Loucy (cell line): Measurements from ENCODE around the gene DPPA3.

ENCODE experiments used
- H2AFZ ChIP-seq: fragments of 200-600 bp; sonication (generic); 2 replicates; pipeline ENCODE4 v1.6.0; 2016; ENCODE audit warnings: antibody characterized with exemption, mild to moderate bottlenecking, low read length, moderate library complexity
- H3F3A ChIP-seq: fragments of 200-600 bp; 2 replicates; pipeline ENCODE4 v1.6.0; 2016; ENCODE audit warnings: antibody characterized with exemption, low read depth, mild to moderate bottlenecking
- H3K27me3 ChIP-seq: fragments of 200-600 bp; sonication (generic); 2 replicates; pipeline ENCODE4 v1.6.1; 2014; ENCODE audit warnings: low read length, mild to moderate bottlenecking; ENCODE audit not compliant: insufficient read depth, poor library complexity, severe bottlenecking
- H3K36me3 ChIP-seq: fragments of 200-600 bp; sonication (generic); 2 replicates; pipeline ENCODE4 v1.6.1; 2016; ENCODE audit warnings: low read length; ENCODE audit not compliant: insufficient read depth
- H3K4me1 ChIP-seq: fragments of 200-600 bp; sonication (generic); 2 replicates; pipeline ENCODE4 v1.5.1; 2014; ENCODE audit warnings: low read length, mild to moderate bottlenecking; ENCODE audit not compliant: insufficient read depth, poor library complexity, severe bottlenecking
- H3K4me2 ChIP-seq: fragments of 200-600 bp; sonication (generic); 2 replicates; pipeline ENCODE4 v1.6.0; 2014; ENCODE audit warnings: antibody characterized with exemption, low read length, low read depth, mild to moderate bottlenecking; ENCODE audit not compliant: poor library complexity, severe bottlenecking
- H3K4me3 ChIP-seq: fragments of 200-600 bp; sonication (generic); 2 replicates; pipeline ENCODE4 v1.5.1; 2014; ENCODE audit warnings: low read length, mild to moderate bottlenecking, mixed read lengths; ENCODE audit not compliant: poor library complexity, severe bottlenecking
- H3K79me2 ChIP-seq: fragments of 200-600 bp; sonication (generic); 2 replicates; pipeline ENCODE4 v1.6.1; 2014; ENCODE audit warnings: low read length; ENCODE audit not compliant: insufficient read depth
- H3K9ac ChIP-seq: fragments of 200-600 bp; sonication (generic); 2 replicates; pipeline ENCODE4 v1.6.0; 2014; ENCODE audit warnings: mild to moderate bottlenecking, low read depth, low read length, moderate library complexity; ENCODE audit not compliant: poor library complexity, severe bottlenecking
- H3K9me2 ChIP-seq: fragments of 200-600 bp; sonication (generic); replicated peaks from 2 replicates; pipeline ENCODE4 v1.6.1; 2016; ENCODE audit warnings: low read depth, low read length, mixed read lengths
- H3K9me3 ChIP-seq: fragments of 200-600 bp; sonication (generic); 2 replicates; pipeline ENCODE4 v1.6.1; 2014; ENCODE audit warnings: mild to moderate bottlenecking, antibody characterized with exemption, low read length, low read depth; ENCODE audit not compliant: insufficient read depth
- H4K20me1 ChIP-seq: fragments of 200-600 bp; sonication (generic); 2 replicates; pipeline ENCODE4 v1.6.0; 2014; ENCODE audit warnings: antibody characterized with exemption, low read length, mild to moderate bottlenecking; ENCODE audit not compliant: insufficient read depth, poor library complexity, severe bottlenecking
- EZH2phosphoT487 ChIP-seq: fragments of 200-600 bp; IDR thresholded peaks from 2 replicates; pipeline ENCODE4 v1.6.1; 2018; ENCODE audit warnings: antibody characterized with exemption, mild to moderate bottlenecking, moderate library complexity, borderline replicate concordance
- TF ChIP-seq, protein P1 (sequence below): fragments of 200-600 bp; sonication (generic); conservative IDR thresholded peaks from 2 replicates; pipeline ENCODE4 v1.5.1; 2014; ENCODE audit warnings: mild to moderate bottlenecking, antibody characterized with exemption, low read length

The DPPA3 gene

DNA sequence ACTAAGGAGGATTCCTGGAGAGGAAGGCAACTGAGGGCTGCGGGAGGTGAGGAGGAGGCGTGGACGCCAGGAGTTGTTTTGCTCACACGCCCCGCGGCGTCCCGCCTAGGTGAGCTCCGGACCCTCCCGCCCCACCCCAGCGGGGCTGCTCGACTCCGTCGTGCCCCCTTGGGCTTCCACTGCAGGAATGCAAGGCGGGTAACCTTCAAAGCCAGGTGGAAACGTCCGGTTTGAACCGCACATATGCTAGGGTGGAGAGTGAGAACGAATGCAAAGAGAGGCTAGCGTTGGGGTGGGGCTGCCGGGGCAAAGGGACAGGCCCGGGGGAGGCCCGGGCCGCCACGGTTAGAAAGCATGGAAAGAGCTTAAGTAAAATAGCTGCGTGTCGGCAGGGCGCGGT lies 5.4 kb upstream of the DPPA3 start:
- Histone ChIP-seq H4K20me1 (no peaks in the 10 kb centered on the region), H3K9me2 (no peaks in the 10 kb centered on the region), H3K27me3 (no peaks in the 10 kb centered on the region), H3K4me2 (no peak overlapping the region), H3K4me1 (no peaks in the 10 kb centered on the region), H3K9ac (no peak overlapping the region), H3K36me3 (no peaks in the 10 kb centered on the region), H3F3A (no peaks in the 10 kb centered on the region), H3K9me3 (no peaks in the 10 kb centered on the region), H3K4me3 (no peak overlapping the region), H3K79me2 (no peaks in the 10 kb centered on the region), H2AFZ (no peak overlapping the region)
- TF ChIP-seq EZH2phosphoT487 = no peak
- TF ChIP-seq, protein P1, sequence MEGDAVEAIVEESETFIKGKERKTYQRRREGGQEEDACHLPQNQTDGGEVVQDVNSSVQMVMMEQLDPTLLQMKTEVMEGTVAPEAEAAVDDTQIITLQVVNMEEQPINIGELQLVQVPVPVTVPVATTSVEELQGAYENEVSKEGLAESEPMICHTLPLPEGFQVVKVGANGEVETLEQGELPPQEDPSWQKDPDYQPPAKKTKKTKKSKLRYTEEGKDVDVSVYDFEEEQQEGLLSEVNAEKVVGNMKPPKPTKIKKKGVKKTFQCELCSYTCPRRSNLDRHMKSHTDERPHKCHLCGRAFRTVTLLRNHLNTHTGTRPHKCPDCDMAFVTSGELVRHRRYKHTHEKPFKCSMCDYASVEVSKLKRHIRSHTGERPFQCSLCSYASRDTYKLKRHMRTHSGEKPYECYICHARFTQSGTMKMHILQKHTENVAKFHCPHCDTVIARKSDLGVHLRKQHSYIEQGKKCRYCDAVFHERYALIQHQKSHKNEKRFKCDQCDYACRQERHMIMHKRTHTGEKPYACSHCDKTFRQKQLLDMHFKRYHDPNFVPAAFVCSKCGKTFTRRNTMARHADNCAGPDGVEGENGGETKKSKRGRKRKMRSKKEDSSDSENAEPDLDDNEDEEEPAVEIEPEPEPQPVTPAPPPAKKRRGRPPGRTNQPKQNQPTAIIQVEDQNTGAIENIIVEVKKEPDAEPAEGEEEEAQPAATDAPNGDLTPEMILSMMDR = no peak

DNA sequence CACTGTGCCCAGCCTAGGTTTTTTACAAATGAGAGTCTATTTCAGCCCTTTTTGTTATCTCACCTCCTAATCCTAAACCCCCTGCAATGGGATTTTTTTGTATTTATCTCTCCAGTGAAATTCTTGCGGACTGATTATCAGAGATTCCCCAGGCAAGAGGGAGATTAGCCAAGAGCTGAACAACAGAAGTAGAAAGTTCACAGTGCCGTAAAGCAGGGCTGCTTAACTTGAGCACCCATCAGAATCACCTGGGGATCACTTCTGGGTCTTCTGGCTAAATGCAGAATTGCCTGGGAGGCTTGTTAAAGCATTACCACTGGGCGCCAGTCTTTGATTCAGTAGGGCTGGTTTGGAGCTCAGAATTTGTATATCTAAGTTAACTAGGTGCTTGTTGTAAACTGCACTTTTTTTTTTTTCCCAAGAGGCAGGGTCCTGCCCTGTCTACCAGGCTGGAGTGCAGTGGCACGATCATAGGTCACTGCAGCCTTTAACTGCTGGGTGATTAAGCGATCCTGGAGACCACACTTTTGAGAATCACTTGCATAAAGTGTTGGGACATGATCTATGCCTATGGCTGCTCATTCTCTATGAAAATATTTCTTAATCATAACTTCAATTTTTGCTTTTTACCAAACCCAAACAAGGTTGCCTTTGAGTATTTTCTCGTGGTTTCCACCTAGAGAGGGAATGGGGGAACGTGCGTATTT lies 1.1 kb upstream of the DPPA3 start:
- Histone ChIP-seq H2AFZ (no peak overlapping the region), H3K4me1 (no peaks in the 10 kb centered on the region), H3K79me2 (no peaks in the 10 kb centered on the region), H3K4me2 (no peak overlapping the region), H3K9me3 (no peaks in the 10 kb centered on the region), H3K9ac (no peak overlapping the region), H3K36me3 (no peaks in the 10 kb centered on the region), H4K20me1 (no peaks in the 10 kb centered on the region), H3K27me3 (no peaks in the 10 kb centered on the region), H3K9me2 (no peaks in the 10 kb centered on the region), H3F3A (no peaks in the 10 kb centered on the region), H3K4me3 (no peak overlapping the region)
- no peak for TF ChIP-seq EZH2phosphoT487
- TF ChIP-seq, protein P1 = no peak

DNA sequence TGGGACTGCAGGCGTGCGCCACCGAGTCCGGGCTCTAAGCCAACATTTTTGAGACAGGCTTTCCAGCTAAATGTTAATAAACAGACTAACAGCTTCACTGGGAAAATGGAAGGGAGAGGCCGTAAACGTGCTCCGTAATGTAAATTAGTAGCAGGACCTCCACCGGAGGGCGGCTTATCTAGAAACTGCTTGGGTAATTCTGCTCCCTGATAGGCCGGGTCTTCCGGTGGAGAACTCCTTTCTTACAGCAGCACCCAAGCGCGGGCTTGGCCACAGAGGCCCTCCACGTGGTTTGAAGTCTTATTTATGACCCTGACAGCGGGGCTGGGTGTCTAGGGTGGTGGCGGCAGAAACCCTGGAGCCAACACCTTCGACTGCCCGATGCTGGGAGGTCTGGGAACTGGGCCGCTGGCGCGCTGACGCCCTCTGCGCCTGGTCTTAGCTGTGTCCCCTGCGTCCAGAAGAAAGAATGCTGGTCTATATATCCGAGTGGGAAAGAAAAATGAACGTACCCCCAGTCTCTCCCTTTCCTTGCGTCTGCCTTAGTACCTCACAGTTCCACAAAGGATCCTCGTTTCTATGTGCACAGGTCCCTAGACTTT lies 1.7 kb downstream of the DPPA3 start:
- H3K9me3 ChIP-seq = no peaks in the 10 kb centered on the region
- no peak overlapping the region for H3K4me2 ChIP-seq
- H3K27me3 ChIP-seq = no peaks in the 10 kb centered on the region

More for the DNA sequence above, 1.7 kb downstream of the DPPA3 start:
- TF ChIP-seq EZH2phosphoT487 = no peak
- TF ChIP-seq, protein P1 = no peak
- no peak overlapping the region for H2AFZ ChIP-seq
- H3F3A ChIP-seq = no peaks in the 10 kb centered on the region
- no peak overlapping the region for H3K4me3 ChIP-seq
- H4K20me1 ChIP-seq = no peaks in the 10 kb centered on the region
- H3K4me1 ChIP-seq = no peaks in the 10 kb centered on the region
- H3K9ac ChIP-seq = no peak overlapping the region
- H3K79me2 ChIP-seq = no peaks in the 10 kb centered on the region
- H3K36me3 ChIP-seq = no peaks in the 10 kb centered on the region
- H3K9me2 ChIP-seq = no peaks in the 10 kb centered on the region
